Gastrocnemius medialis (tissue), 4 donors: Measurements from ENCODE around the gene TFAP2C.

Experiments used
- POLR2A ChIP-seq, 2 donors: fragments of 450-650 bp; IDR thresholded peaks; one replicate each; pipeline ENCODE4 v1.6.1; 2017; ENCODE audit warnings: antibody characterized with exemption in 2 of 2, mild to moderate bottlenecking in 2 of 2, moderate library complexity in 2 of 2
- TF ChIP-seq, protein P1 (sequence below), 5 experiments: fragments of 450-650 bp in 3 of 5; fragments of 200-600 bp in 2 of 5; sonication (generic) in 2 of 5; IDR thresholded peaks in 4 of 5; conservative IDR thresholded peaks in 1 of 5; 1 replicate in 4 of 5; 2 replicates in 1 of 5; pipeline ENCODE4 v1.5.1; 2016 to 2019; ENCODE audit warnings: antibody characterized with exemption in 5 of 5, mild to moderate bottlenecking in 3 of 5, moderate library complexity in 3 of 5

DNA sequence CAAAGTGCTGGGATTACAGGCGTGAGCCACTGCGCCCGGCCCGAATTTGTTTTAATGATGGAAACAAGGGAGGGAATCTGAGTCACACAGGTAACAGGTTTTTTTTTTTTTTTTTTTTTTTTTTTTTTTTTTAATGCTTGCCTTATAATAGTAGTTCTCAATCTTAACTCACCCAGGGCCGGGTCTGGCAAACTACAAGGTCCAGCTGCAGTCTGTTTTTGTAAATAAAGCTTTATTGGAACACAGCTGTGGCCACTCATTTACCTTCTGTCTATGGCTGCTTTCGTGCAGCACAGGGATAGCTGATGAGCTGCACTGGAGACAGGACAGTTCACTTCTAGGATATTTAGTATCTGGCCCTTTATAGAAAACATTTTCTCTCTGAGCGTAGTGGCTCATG lies 58.0 kb downstream of the TFAP2C start:
- TF ChIP-seq, protein P1, sequence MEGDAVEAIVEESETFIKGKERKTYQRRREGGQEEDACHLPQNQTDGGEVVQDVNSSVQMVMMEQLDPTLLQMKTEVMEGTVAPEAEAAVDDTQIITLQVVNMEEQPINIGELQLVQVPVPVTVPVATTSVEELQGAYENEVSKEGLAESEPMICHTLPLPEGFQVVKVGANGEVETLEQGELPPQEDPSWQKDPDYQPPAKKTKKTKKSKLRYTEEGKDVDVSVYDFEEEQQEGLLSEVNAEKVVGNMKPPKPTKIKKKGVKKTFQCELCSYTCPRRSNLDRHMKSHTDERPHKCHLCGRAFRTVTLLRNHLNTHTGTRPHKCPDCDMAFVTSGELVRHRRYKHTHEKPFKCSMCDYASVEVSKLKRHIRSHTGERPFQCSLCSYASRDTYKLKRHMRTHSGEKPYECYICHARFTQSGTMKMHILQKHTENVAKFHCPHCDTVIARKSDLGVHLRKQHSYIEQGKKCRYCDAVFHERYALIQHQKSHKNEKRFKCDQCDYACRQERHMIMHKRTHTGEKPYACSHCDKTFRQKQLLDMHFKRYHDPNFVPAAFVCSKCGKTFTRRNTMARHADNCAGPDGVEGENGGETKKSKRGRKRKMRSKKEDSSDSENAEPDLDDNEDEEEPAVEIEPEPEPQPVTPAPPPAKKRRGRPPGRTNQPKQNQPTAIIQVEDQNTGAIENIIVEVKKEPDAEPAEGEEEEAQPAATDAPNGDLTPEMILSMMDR (IDR thresholded peaks at IDR 0.05 in 4 of 5, conservative IDR thresholded peaks at IDR 0.05 in 1 of 5): no peak
- no peak for TF ChIP-seq POLR2A (IDR thresholded peaks at IDR 0.05)
